Testis (tissue), 3 donors: ENCODE data around the gene KLHL9. TPM values are rescaled to one million over a fixed set of nuclear protein-coding genes. Genes with fewer than 3 reads are reported as not detected.

Experiments
- DNase-seq: peaks from one replicate; pipeline ENCODE4 v3.0.0-alpha.2; 2019
- H3K27ac ChIP-seq, 2 donors: fragments of 200-600 bp; sonication (generic); one replicate each; pipeline ENCODE4 v1.5.1; 2019
- H3K27me3 ChIP-seq: fragments of 200-600 bp; sonication (generic); one replicate; pipeline ENCODE4 v1.5.1; 2019
- H3K36me3 ChIP-seq: fragments of 200-600 bp; sonication (generic); one replicate; pipeline ENCODE4 v1.5.1; 2017; ENCODE audit warnings: low read depth; ENCODE audit errors: missing control alignments
- H3K4me1 ChIP-seq: fragments of 200-600 bp; sonication (generic); one replicate; pipeline ENCODE4 v1.5.1; 2019
- H3K4me3 ChIP-seq, 2 donors: fragments of 200-600 bp; sonication (generic); one replicate each; pipeline ENCODE4 v1.5.1; 2017 to 2019
- H3K9me3 ChIP-seq: fragments of 200-600 bp; sonication (generic); one replicate; pipeline ENCODE4 v1.5.1; 2017
- CTCF ChIP-seq, 3 experiments: fragments of 450-650 bp in 2 of 3; fragments of 200-600 bp in 1 of 3; sonication (generic) in 1 of 3; IDR thresholded peaks; one replicate each; pipeline ENCODE4 v1.5.1; 2016 to 2019; ENCODE audit warnings: antibody characterized with exemption in 3 of 3, mild to moderate bottlenecking in 2 of 3, moderate library complexity in 1 of 3
- POLR2A ChIP-seq: fragments of 450-650 bp; IDR thresholded peaks from one replicate; pipeline ENCODE4 v1.6.1; 2017; ENCODE audit warnings: antibody characterized with exemption, mild to moderate bottlenecking, moderate library complexity
- WGBS, 2 donors: methylation state at CpG; one replicate each; pipeline ENCODE4 v1.1.5; 2018; 5-methylcytosine and 5-hydroxymethylcytosine counted together
- intact Hi-C: fragments of 100-400 bp; cut with DNase I; formaldehyde crosslinking; loops from one replicate; pipeline ENCODE4 v1.15.1; 2023; ENCODE audit warnings: low total_unique reads
- polyA plus RNA-seq: library from polyadenylated mRNA; stranded (reverse); fragments of 350-450 nt; fragmentation: Illumina TruSeq; extraction: RNeasy Lipid Tissue Mini Kit (QIAGEN cat#74804); gene quantifications from one replicate; pipeline ENCODE4 v1.2.3, GENCODE V29; 2014; ENCODE audit warnings: low read depth, low replicate concordance; ENCODE audit not compliant: insufficient read depth
- total RNA-seq, 2 donors: library from RNA; depleted of rRNA; stranded (reverse); fragments of >200 nt; gene quantifications; one replicate each; pipeline ENCODE4 v1.2.3, GENCODE V29; 2016

KLHL9 gene
- total and polyA plus RNA-seq, 3 donors from 2014 or later, result 12.7 to 19.3 (median 17.4) TPM

GRCh38 chr9:21348430-21348970, 13.3 kb upstream of the KLHL9 start:
- Histone ChIP-seq H3K9me3 (no peaks in the 10 kb centered on the region), H3K4me1 (no peaks in the 10 kb centered on the region), H3K4me3 (no peak overlapping the region), H3K36me3 (no peaks in the 10 kb centered on the region), H3K27me3 (no peaks in the 10 kb centered on the region), H3K27ac (no peak overlapping the region)
- no peak for DNase-seq
- TF ChIP-seq POLR2A (no peak), CTCF (IDR thresholded peaks at IDR 0.05) (no peak)
- intact Hi-C loops, result no loop called here
- WGBS, 2 donors, result 68 to 77% methylated on average over 3 of the region's 3 CpGs

DNA sequence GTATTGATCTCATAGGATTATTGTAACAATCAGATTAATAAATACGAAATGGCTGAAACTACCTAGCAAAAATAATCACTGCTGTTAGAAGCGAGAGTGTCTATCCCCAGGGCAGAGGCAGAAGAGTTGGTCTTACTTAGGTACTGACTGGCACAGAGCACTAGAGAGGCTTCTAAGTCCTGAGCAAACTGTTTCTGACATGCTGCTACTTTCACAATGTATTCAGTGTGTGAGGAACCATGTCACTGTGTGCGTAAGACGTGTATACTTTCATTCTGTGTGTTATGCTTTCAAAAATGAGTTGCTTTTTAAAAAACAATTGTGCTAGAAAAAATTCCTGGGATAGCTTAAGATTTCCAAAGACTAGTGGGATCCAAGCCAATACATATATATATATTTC, 5.5 kb upstream of the KLHL9 start:
- H3K9me3 ChIP-seq, result no peaks in the 10 kb centered on the region
- 88 to 96% methylated on average over 4 of the region's 4 CpGs for WGBS, 2 donors
- TF ChIP-seq POLR2A, result no peak
- TF ChIP-seq CTCF (IDR thresholded peaks at IDR 0.05), result no peak
- no peak overlapping the region for H3K27ac ChIP-seq
- H3K27me3 ChIP-seq, result no peaks in the 10 kb centered on the region
- DNase-seq, result no peak
- no peak overlapping the region for H3K4me3 ChIP-seq
- H3K4me1 ChIP-seq, result no peaks in the 10 kb centered on the region
- intact Hi-C loops, result no loop called here
- no peaks in the 10 kb centered on the region for H3K36me3 ChIP-seq

DNA sequence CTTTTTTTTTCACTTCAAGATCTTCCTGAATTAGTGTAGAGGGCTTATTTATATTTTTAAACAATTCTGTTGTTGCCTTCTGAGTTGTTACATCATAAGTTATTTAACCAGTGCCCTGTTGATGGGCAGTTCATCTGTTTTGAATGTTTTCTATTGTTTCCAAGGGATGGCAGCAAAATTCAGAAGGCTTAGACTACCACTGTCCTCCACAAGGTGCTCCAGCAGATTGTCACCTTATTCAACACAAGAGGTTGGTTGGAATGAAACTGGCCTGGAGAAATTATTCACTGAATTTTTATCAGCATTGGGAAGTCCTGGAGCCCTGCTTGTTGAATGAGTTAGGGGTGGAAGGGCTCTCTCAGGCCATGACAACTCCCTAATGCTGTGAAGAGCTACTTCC, 1.3 kb upstream of the KLHL9 start:
- Histone ChIP-seq H3K27me3 (no peaks in the 10 kb centered on the region), H3K9me3 (no peaks in the 10 kb centered on the region), H3K27ac (no peak overlapping the region), H3K36me3 (no peaks in the 10 kb centered on the region), H3K4me1 (peaks cover 23% of the 10 kb centered on the region), H3K4me3 (no peak overlapping the region)
- no peak for DNase-seq
- intact Hi-C loops, result no loop called here
- TF ChIP-seq POLR2A (no peak), CTCF (IDR thresholded peaks at IDR 0.05) (no peak)

- Histone ChIP-seq H3K4me3 (no peak overlapping the region), H3K36me3 (no peaks in the 10 kb centered on the region), H3K27me3 (no peaks in the 10 kb centered on the region), H3K4me1 (peaks cover 29% of the 10 kb centered on the region), H3K9me3 (no peaks in the 10 kb centered on the region), H3K27ac (no peak overlapping the region)
- DNase-seq, result no peak
- WGBS, 2 donors, result 75 to 90% methylated on average over 2 of the region's 2 CpGs
- TF ChIP-seq CTCF (IDR thresholded peaks at IDR 0.05) (no peak), POLR2A (no peak)
- intact Hi-C loops, result no loop called here
Measured at GRCh38 chr9:21333226-21333625, 2.0 kb downstream of the KLHL9 start.

- no peak for TF ChIP-seq POLR2A
- no peak for TF ChIP-seq CTCF (IDR thresholded peaks at IDR 0.05)
- H3K27me3 ChIP-seq, result no peaks in the 10 kb centered on the region
- H3K27ac ChIP-seq, result no peak overlapping the region
- no peak overlapping the region for H3K4me3 ChIP-seq
- H3K4me1 ChIP-seq, result peaks cover 29% of the 10 kb centered on the region
- WGBS, 2 donors, result 51% methylated on average over 5 of the region's 5 CpGs
- no peaks in the 10 kb centered on the region for H3K9me3 ChIP-seq
- DNase-seq, result no peak
- H3K36me3 ChIP-seq, result no peaks in the 10 kb centered on the region
- intact Hi-C loops, result no loop called here
Measured at GRCh38 chr9:21331676-21332402, 3.4 kb downstream of the KLHL9 start.
